HG02678 (cell line): ENCODE results near the gene KCTD1.
A peak's percentile ranks its signal among the peaks of the same experiment; 100 is the strongest.

Experiments used
- ATAC-seq: cut with Tn5 transposase; IDR thresholded peaks from one replicate; pipeline ENCODE4 v1.9.1; 2021; ENCODE audit warnings: mild to moderate bottlenecking, moderate library complexity; ENCODE audit not compliant: unreplicated experiment

Gene KCTD1

DNA sequence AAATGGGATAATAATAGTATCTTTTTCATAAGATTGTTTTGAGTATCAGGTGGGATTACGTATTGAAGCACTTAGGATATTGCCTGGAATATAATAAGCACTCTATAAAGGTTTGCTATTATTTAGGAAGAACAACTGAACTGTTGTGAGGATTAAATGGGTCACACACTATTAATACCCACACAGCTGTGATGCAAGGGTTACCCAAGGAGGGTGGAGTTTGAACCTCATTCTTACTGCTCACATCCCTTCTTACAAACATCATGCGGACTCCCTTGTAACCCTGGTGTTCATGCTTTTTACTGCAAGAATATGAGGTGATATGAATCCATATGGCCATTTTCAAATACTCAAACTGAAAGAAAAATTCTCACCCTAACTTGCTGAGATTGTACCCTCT is 113.5 kb downstream of the KCTD1 start:
- no peak for ATAC-seq

DNA sequence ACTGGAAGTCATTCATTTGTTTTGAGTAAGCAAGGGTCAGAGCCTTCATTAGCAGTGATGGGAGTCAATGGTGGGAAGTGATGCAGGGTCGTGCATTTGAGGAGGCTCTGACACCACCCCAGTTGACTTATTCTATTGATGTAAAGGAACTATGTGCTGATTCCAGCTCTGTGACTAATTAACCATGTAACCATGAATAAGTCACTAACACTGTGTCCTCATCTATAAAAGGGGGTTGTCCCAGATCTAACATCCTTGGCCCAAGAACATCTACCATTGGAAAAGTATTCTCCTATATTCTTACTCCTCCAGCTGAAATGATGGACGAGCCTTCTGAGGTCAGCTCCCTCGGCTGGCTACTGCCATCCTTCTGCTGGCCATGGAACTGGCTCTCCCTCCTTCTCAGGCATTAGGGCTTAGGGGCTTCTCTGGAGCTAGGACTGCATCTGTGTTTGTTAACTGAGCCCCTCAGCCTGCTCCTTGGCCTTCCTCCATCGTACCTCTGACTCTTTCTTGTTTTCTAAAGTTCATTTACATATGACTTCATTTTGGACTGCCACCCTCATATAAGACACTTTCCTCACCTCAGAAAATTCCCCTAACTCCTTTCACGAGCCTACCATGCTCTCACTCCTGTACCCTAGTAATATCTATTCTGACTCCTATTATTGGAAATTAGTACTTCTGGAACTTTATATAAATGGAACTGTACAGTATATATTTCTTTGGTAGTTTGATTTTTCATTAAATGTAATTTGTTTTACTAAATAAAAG is 115.5 kb downstream of the KCTD1 start:
- peak; percentile 60 for ATAC-seq

DNA sequence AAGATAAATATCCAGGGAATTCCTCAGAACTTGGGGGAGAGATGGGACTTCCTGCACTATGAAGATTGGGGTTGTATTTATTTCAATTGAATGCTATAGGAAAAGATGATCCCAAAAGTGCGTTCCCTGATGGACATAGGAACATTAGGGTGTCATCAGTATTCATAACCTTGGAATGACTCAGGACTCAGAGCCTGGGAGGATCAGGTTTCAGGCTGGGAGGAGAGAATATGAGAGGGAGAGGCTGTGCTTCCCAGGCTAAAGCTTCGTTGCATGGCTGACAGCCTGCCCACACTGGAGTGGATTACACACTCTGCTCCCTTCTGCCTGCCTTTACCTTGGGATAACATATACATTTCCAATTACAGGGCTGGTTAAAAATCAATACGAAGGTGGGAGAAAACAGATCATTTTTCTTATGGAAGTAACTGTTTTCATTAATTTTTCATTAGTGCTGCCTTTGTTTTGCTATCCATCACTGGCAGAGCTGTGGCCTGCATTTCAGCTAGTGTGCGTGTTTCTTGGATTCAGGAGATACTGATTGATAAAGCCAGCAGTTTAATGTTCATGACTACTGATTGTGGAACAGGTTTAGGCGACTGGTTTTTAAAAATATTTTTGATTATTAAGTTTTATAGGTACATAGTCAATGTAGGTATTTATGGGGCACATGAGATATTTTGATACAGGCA is 118.7 kb downstream of the KCTD1 start:
- no peak for ATAC-seq

DNA sequence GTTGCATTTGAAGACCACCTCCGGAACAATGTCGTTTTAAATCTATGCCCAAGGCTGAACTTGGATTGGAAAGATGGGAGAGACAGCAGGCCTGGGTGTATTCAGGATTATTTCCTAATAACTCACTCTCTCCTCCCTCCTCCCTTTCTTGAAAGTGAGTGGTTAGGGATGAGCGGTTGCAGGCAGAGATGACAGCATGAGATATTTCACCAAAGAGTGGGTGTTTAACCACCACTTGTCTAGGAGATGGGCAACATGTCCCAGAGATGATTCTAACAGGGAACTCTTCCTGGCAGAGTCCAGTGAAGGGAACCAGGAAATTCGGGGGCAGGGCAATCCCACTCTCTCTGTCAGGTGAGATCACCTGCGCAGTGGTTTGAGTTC is 123.2 kb downstream of the KCTD1 start:
- ATAC-seq, result no peak

DNA sequence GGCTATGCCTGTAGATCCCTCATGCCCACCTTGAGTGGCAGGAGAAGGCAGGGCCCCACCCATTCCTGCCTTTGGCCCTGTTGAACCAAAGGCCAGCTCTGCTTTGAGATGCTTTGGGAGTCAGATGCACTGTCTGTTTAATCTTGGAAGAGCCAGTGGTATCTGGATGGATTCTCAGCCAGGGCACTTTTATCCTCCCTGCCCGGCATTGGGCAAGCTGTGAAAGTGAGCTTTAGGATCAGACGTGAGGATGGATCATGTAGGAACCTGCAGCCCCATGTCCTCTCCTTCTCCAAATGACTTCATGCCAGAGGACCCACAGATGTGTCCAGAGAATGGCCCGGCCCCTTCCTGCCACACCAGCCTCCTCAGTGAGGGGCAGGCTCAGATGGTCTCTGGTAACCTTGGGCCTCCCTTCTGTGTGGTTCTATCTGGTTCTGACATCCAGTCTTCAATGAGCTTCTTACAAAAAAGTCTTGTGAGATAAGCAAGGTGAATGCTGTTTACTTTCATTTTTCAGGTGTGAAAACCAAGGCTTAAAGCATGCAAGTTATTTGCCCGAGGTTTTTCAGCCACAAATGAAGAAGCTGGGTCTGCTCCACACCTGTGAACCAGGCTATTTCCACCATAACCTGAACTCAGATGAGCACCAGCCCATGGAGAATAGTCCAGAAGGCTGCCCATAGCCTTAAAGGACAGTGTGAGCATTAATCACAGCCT is 123.8 kb downstream of the KCTD1 start:
- peak; percentile 28 for ATAC-seq

DNA sequence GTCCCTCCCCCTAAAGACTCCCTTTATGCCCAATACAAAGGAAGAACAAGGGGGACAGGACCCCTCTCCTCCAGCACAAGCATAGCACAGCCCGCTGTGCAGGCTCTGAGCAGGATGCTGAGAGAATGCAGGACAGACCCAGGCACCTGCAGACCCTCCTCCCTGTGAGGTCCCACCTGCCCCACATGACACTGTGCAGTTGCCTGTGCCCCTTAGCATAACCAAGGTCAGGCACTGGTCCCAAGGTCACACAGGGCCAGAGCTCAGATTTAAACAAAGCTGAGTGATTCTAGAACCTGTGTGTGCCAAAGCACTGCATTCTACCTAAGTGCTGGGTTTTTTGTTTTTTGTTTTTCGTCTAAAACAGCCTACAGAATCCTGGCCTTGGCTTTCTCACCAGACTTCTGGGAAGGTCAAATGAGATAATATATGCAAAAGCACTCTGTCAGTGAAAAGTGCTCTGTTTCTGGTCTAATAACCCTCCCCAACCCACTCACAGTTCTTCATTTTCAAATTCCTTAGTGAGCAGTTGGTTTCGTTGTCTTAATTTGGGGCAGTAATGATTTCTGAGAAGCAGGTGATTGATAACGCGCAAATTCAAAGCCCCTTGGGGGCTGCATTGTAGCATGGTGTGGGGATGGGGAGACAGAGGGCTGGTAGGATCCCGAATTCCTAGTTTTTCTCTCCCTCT is 125.7 kb downstream of the KCTD1 start:
- peak; percentile 80 for ATAC-seq

DNA sequence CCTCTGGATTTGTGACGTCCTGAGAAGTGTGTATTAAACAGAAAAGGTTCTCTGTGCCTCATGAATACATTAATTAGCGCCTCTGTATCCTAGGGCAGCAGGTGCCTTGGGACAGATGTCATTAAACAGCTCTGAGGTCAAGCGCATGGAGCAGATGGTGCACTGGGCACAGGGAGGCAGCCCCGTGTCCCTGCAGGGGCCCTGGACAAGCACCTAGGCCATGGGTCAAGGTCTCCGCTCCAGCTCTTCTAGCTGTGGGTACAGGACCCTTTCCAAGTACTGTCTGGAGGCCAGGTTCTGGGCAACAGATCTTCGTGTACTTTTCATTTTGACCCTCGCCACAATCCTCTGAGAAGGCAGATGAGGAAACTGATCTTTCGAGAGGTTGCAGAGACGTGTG is 126.4 kb downstream of the KCTD1 start:
- no peak for ATAC-seq

DNA sequence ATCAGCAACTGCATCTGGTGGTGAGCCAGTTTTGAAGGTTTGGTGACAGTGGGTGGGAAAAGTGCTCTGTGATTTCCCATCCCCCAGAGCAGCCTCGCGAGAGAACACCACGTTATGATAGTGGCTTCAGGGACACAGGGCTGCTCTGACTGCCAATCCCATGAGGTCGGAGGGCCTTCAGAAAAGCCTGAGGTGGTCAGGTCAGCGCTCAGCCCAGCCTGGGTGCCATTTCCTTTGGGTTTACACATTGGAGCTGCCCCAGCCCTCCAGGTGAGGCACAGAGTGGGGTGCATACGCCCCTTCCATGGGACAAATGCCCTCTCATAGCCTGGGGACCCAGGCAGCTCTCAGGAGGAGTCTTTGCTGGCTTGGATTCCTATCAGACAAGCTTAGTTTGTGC is 126.8 kb downstream of the KCTD1 start:
- no peak for ATAC-seq

DNA sequence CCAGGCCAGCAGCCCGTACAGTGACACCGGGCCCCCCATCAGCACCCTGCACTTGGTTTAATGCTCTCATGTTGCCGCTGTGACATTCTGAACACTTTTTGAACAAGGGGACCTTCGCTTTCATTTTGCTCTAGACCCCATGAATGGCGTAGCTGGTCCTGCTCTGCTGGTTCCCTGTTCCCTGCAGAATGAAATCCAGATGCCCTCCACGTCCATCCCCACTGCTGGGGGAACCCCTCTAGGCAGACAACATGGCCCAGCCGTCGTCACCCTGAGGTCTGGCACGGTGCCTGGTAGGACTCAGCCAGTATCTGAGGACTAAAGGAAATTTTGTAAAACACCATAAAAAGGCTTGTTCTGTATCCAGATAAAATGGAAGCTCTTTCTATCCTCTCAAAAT is 128.6 kb downstream of the KCTD1 start:
- ATAC-seq, result no peak

DNA sequence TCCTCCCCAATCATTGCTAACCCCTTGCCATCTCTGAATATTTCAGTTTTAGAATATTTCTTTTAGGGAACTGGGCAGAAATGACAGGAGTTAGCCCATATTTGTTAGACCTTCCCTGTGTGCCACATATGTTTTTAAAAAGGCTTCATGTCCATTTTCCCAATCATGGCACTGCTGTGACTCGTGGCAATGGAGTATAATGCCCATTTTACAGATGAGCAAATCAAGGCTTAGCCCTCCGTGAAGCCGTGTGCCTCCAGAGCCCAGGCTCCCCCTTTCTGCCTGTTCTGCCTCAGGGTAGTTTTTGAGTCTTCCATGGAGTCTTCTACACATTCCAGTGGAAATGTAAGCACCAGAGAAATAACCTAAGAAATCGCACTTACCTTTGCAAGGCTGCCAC is 130.1 kb downstream of the KCTD1 start:
- no peak for ATAC-seq

DNA sequence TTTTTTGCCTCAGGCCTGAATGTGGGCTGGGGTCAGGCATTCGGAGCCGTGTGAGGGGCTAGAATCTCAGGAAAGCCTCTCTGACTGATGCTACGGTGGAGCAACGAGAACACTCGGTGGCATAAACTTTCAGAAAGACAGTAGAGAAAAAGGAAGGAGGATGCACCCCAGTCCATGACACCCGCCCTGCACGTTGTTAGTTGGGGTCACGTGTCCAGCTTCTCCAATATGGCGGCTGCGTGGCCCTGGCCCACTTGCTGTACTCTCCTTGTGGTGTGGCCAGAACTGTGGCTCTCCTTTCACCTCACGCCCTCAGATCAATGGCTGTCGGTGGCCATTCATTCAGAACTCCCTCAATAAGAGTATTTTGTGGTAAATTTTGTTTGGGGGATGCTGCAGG is 131.2 kb downstream of the KCTD1 start:
- no peak for ATAC-seq

DNA sequence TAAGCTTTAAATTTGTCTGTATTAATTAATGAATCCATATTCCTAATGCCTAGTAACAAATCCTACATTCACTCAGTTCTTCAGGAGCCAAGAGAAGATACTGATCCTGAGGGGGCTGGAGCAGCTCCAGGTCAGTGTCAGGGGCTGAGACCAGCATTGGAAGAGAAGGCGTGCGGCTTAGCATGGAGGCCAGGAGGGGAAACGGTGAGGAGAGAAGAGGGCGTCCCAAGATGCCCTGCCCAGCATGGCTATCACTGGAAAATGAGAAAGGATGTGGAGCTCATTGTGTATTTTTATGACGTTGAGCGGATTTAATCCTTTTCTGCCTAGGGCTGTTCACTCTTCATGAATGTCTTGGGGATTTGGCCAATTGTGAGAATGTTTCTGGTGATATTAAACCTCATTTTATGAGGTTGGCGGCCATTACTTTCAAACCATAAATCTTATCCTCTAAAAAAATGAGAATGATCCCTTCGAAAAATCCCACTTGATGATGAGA is 131.7 kb downstream of the KCTD1 start:
- ATAC-seq, result no peak

DNA sequence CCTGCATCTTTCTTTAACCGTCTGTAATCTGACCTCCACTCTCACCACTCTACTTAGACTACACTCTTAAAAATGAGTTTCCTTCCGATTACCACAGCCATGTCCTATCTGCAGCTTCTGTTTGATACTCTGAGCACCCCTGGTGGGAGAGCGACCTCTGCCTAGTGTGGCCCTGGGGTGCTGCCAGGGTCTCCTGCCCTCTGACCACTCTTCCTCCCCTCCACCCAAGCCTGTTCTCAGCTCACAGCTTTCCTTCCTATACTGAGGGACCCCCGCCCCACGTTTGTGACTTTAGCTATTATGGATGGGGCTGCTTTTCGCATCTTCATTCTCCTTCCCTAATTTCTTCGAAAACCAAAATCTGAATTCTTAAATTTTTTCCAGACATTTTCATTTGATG is 132.7 kb downstream of the KCTD1 start:
- ATAC-seq, result no peak

DNA sequence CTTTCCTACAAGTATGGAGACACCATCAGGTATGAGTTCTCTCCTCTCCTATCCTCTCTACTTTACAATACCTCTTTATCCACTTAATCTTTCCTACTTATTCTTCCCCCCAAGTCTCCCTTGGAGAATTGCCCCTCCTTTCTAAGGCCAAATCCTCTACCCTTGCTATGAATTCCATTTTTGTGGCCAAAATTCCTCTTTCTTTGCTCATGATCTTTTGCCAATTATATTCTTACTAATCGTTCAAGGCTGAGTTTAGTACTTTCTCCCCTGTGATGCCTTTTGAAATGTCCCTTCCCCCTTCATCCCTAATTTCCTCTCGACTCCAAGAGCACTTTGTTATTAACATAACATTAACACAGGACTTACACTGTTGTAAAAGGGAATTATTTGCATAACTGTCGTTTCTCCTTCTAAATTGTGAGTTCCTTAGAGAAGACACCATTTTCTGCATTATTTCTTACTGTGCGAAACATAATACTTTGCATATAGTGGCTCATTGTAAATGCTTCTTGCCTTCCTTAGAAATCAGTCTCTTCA is 133.4 kb downstream of the KCTD1 start:
- ATAC-seq, result no peak

DNA sequence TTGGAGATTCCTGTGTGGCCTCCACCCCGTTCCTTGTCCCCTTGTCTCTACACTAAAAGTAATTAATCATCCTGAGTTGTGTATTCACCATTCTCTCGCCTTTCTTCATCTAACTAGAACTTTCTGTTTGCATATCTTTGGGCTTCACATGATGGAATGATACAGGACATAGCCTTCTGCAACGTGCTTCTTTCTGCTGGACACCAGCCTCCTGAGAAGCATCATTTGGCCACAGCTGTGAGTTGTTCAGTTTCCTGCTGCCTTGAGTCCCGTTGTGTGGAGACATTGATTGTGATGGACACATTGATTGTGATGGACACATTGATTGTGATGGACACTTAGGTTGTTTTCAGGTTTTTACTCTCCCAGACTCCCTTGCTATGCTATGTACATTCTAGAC is 139.3 kb downstream of the KCTD1 start:
- ATAC-seq, result no peak

DNA sequence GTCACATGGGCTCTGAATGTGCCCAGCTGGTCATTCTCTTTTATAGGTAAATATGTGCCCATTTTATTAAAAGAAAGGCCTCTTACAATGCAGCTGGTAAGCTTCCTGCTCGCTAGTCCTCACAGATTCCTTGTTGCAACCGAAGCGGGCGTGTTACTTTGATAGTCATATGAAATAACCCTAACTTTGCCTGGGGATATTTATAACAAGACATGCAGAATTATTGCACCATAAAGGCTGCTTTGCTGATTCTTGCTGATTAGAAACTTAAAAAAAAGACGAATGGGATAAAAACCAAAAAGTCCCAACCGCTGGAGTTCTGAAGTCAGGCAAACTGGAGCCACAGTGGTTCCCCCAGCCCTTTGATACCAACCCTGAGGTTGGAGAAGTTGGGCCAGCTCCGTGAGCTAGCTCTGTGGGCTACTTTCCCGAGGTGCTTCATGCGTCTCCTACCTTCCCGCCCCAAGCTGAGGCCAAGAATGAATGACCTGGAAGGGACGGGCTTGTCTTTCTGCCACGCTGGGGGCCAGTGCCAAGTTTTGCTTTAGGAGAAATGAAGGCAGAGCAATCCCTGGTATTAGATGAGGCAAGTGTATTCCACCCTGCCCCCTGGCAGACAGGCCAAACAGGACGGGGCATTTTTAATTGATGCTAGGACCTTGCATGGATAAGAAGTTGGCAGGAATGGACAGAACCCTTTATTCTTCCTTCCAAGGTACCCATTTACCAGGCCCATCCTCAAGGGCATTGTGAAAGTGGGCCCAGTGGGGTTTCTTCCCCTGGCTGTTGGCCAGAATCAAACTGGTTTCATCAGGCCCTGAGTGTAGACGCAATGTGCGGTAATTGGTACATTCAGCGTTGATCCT is 140.4 kb downstream of the KCTD1 start:
- ATAC-seq, result no peak

DNA sequence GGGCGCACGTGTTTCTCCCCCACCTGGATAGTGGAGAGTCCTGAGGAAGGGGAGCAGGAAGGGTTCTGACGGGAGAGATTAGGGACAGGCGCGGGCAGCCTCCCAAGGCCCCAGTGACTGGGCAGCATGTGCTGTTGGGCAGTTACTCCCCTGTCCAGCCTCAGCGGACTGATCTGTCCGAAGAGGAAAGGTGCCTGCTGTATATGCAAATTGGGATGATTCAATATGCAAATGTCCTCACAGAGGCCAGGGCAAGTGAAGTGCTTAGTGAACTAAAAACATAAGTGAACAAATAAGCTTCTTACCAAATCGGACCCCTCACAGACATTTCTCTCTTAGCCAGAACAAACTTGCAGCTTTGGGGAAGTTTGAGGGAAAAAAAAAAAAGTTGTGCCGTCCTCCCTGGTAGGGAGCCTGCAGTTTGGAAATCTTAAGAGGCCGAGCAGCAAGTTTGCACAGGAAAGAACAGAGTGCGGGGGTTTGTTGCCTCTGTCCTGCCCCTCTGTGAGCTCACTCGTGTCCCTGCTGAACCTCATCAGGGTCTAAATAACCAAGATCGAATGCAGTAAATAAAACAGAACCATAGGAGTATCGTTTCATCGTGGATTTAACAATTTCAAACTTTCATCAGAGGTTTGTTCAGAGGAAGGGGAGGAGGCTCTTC is 141.4 kb downstream of the KCTD1 start:
- ATAC-seq, result no peak

DNA sequence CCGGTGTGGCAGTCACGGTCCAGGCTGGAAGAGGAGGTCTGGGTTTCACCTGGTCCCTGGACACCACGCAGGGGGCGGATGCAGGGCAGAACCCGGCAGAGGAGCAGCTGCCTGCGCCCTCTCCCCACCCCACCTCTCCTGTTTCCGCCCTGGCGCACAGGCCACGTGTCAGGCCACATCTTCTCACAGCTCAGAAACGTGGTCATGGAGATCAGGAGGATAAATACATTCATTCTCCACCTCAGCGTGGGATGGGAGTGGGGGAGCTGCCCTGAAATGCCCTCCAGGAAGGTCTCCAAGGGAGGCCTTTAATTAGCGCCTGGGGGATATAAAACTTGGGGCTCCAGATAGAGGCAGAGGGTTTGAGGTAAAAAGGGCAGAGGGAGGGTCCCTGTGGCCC is 142.0 kb downstream of the KCTD1 start:
- no peak for ATAC-seq

DNA sequence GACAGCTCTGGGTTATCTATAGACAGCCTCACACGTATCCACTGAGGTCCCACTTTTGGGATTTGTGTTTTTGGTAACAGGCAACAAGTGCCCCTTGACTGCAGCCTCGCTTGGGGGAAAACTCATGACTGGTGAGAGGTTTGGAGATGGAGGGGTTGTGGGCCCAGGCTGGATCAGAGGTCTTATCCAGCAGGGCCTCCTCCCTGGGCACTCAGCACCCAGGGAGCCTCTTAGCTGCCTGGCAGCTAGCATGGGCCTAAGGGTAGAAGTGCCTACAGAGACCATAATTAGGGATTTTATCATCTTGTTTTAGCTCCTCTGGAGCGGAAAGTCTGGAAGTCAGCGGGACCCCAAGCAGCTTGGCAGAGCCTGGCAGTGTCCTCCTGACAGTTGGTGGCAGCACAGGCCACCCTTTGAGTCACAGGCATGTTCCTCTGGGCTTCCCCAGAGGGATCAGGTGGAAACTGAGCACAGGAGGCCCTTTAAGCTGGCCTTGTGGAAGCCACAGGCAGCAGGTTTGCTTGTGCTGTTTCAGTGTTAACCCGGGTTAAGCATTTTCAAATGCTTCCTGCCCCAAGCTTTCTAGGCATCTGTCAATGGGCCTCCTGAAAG is 143.1 kb downstream of the KCTD1 start:
- peak; percentile 86 for ATAC-seq
